Mesenteric fat pad (tissue), 1 donor: ENCODE data around the gene ABCG4. TPM values are rescaled to one million over a fixed set of nuclear protein-coding genes. Genes with fewer than 3 reads are reported as not detected.
"Not testable (repeated sequence)": the region's sequence is repeated elsewhere in the genome, so short reads cannot be mapped to it uniquely, and the experiment has no call there.

Experiments
- DNase-seq: peaks from one replicate; pipeline ENCODE4 v3.0.0-alpha.2; 2020; ENCODE audit warnings: low spot score
- total RNA-seq: library from RNA; stranded (reverse); fragmentation: NEBNext Ultra II Directional; extraction: Animal tissue kit (Norgen Biotek cat#: 25700); gene quantifications from one replicate; pipeline ENCODE4 v1.2.1, GENCODE V29; 2021
- donor health status: DM: yes; HTN: yes; CAD: no.

ABCG4 gene
- total RNA-seq, 1 donor from 2014 or later, result not detected

- no peak for DNase-seq
Observed at GRCh38 chr11:119152604-119153003, 3.8 kb downstream of the ABCG4 start.

GRCh38 chr11:119153049-119153818 lies 4.4 kb downstream of the ABCG4 start:
- no peak for DNase-seq

- no peak for DNase-seq
Observed at GRCh38 chr11:119154178-119154577, 5.3 kb downstream of the ABCG4 start.

GRCh38 chr11:119155733-119156492 lies 7.1 kb downstream of the ABCG4 start:
- DNase-seq, result no peak

- DNase-seq, result no peak
Observed at GRCh38 chr11:119156496-119156895, 7.6 kb downstream of the ABCG4 start.

GRCh38 chr11:119157063-119157462 lies 8.2 kb downstream of the ABCG4 start:
- DNase-seq, result no peak

- no peak for DNase-seq
Observed at GRCh38 chr11:119158467-119158866, 9.6 kb downstream of the ABCG4 start.

- no peak for DNase-seq
Observed at GRCh38 chr11:119160151-119160550, 11.3 kb downstream of the ABCG4 start.

GRCh38 chr11:119161871-119162270 lies 13.0 kb downstream of the ABCG4 start:
- no peak for DNase-seq

GRCh38 chr11:119166368-119167076 lies 17.7 kb downstream of the ABCG4 start:
- DNase-seq, result no peak

GRCh38 chr11:119167077-119167458 lies 18.2 kb downstream of the ABCG4 start:
- not testable (repeated sequence) for DNase-seq

- DNase-seq, result no peak
Observed at GRCh38 chr11:119167933-119168332, 19.1 kb downstream of the ABCG4 start.

- DNase-seq, result peak; percentile 95
Observed at GRCh38 chr11:119168471-119169281, 19.8 kb downstream of the ABCG4 start, which contains the start of gene NLRX1. TSS of gene NLRX1 (plus strand) at chr11:119168725. CDS start at chr11:119171404, 2,679 bp downstream.

- DNase-seq, result no peak
Observed at GRCh38 chr11:119169282-119169719, 20.4 kb downstream of the ABCG4 start.

- no peak for DNase-seq
Observed at GRCh38 chr11:119172513-119172912, 23.7 kb downstream of the ABCG4 start.

GRCh38 chr11:119173453-119173852 lies 24.6 kb downstream of the ABCG4 start:
- no peak for DNase-seq

- DNase-seq, result no peak
Observed at GRCh38 chr11:119175493-119176077, 26.7 kb downstream of the ABCG4 start.

- no peak for DNase-seq
Observed at GRCh38 chr11:119178166-119178680, 29.4 kb downstream of the ABCG4 start.

GRCh38 chr11:119179342-119179741 lies 30.5 kb downstream of the ABCG4 start:
- no peak for DNase-seq

- no peak for DNase-seq
Observed at GRCh38 chr11:119179983-119180382, 31.1 kb downstream of the ABCG4 start.
